ENCODE data around the gene ENOX1. TPM values are rescaled to one million over a fixed set of nuclear protein-coding genes. Genes with fewer than 3 reads are reported as not detected.
A peak's percentile ranks its signal among the peaks of the same experiment; 100 is the strongest.

Gene ENOX1
- total RNA-seq: 1 to 10 TPM; 1.5 to 7.7 TPM
- polyA plus RNA-seq: under 1 TPM; 0.33 to 0.70 TPM
- long read RNA-seq, donor 1: 0 reads
- long read RNA-seq, donor 2: 0 reads
- long read RNA-seq, donor 3: 0 reads
- long read RNA-seq, donor 4: 0 reads
- long read RNA-seq, donor 5: 0 reads

- ATAC-seq (ENCODE audit: insufficient read depth, low FRiP score): peak; percentile 43
- H3K4me3 ChIP-seq: peak within 1 kb of the TSS; percentile 52
- peak within 1 kb of the TSS in 1 of 2 donors; percentile 8 for H3K9ac ChIP-seq (ENCODE audit: insufficient read depth in 1 of 2, low read length in 2 of 2)
- H3K4me1 ChIP-seq (ENCODE audit: control insufficient read depth in 5 of 5, insufficient read depth in 5 of 5, low read length in 5 of 5): peaks cover 0 to 17% (median 6%) of the 10 kb centered on the region in 5 donors
- DNase-seq: peak; percentile 89 to 93 (median 91)
- H3K27me3 ChIP-seq (ENCODE audit: control insufficient read depth in 3 of 3, insufficient read depth in 3 of 3, low read length in 2 of 3): no peaks in the 10 kb centered on the region
- no peaks in the 10 kb centered on the region for H3K9me3 ChIP-seq (ENCODE audit: control insufficient read depth in 4 of 4, insufficient read depth in 3 of 4, low read length in 3 of 4)
- H3K27ac ChIP-seq (ENCODE audit: low read depth in 1 of 2, low read length in 1 of 2): peak within 1 kb of the TSS; percentile 65 to 82
- TF ChIP-seq, protein P1, sequence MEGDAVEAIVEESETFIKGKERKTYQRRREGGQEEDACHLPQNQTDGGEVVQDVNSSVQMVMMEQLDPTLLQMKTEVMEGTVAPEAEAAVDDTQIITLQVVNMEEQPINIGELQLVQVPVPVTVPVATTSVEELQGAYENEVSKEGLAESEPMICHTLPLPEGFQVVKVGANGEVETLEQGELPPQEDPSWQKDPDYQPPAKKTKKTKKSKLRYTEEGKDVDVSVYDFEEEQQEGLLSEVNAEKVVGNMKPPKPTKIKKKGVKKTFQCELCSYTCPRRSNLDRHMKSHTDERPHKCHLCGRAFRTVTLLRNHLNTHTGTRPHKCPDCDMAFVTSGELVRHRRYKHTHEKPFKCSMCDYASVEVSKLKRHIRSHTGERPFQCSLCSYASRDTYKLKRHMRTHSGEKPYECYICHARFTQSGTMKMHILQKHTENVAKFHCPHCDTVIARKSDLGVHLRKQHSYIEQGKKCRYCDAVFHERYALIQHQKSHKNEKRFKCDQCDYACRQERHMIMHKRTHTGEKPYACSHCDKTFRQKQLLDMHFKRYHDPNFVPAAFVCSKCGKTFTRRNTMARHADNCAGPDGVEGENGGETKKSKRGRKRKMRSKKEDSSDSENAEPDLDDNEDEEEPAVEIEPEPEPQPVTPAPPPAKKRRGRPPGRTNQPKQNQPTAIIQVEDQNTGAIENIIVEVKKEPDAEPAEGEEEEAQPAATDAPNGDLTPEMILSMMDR (IDR thresholded peaks at IDR 0.05; ENCODE audit: control extremely low read depth, extremely low read depth): no peak
- H3K36me3 ChIP-seq (ENCODE audit: control insufficient read depth in 4 of 4, insufficient read depth in 4 of 4, low read length in 4 of 4): no peaks in the 10 kb centered on the region
- 1% methylated on average over 62 to 93 of the region's 93 CpGs for WGBS, 2 donors
Observed at GRCh38 chr13:43786766-43787517, at the start of gene ENOX1. Gene ENOX1, minus strand, starts transcription at chr13:43786972.

- no peaks in the 10 kb centered on the region for H3K36me3 ChIP-seq (ENCODE audit: control insufficient read depth in 4 of 4, insufficient read depth in 4 of 4, low read length in 4 of 4)
- TF ChIP-seq, protein P1 (IDR thresholded peaks at IDR 0.05; ENCODE audit: control extremely low read depth, extremely low read depth): no peak
- H3K27me3 ChIP-seq (ENCODE audit: control insufficient read depth in 3 of 3, insufficient read depth in 3 of 3, low read length in 2 of 3): no peaks in the 10 kb centered on the region
- H3K9ac ChIP-seq (ENCODE audit: insufficient read depth in 1 of 2, low read length in 2 of 2): no peak overlapping the region
- WGBS, 2 donors: 76 to 95% methylated on average over 2 of the region's 2 CpGs
- no peaks in the 10 kb centered on the region for H3K4me1 ChIP-seq (ENCODE audit: control insufficient read depth in 5 of 5, insufficient read depth in 5 of 5, low read length in 5 of 5)
- no peak overlapping the region for H3K27ac ChIP-seq (ENCODE audit: low read depth in 1 of 2, low read length in 1 of 2)
- no peak overlapping the region for H3K4me3 ChIP-seq
- no peak for ATAC-seq (ENCODE audit: insufficient read depth, low FRiP score)
- no peak for DNase-seq
- no peaks in the 10 kb centered on the region for H3K9me3 ChIP-seq (ENCODE audit: control insufficient read depth in 4 of 4, insufficient read depth in 3 of 4, low read length in 3 of 4)
Observed at GRCh38 chr13:43835701-43836100, 48.9 kb upstream of the ENOX1 start.

GRCh38 chr13:43831088-43831487 lies 44.3 kb upstream of the ENOX1 start:
- ATAC-seq (ENCODE audit: insufficient read depth, low FRiP score) (no peak), DNase-seq (no peak)
- no peaks in the 10 kb centered on the region for H3K9me3 ChIP-seq (ENCODE audit: control insufficient read depth in 4 of 4, insufficient read depth in 3 of 4, low read length in 3 of 4)
- no peak overlapping the region for H3K4me3 ChIP-seq
- no peaks in the 10 kb centered on the region for H3K4me1 ChIP-seq (ENCODE audit: control insufficient read depth in 5 of 5, insufficient read depth in 5 of 5, low read length in 5 of 5)
- H3K27ac ChIP-seq (ENCODE audit: low read depth in 1 of 2, low read length in 1 of 2): no peak overlapping the region
- H3K27me3 ChIP-seq (ENCODE audit: control insufficient read depth in 3 of 3, insufficient read depth in 3 of 3, low read length in 2 of 3): no peaks in the 10 kb centered on the region
- TF ChIP-seq, protein P1 (IDR thresholded peaks at IDR 0.05; ENCODE audit: control extremely low read depth, extremely low read depth): no peak
- no peaks in the 10 kb centered on the region for H3K36me3 ChIP-seq (ENCODE audit: control insufficient read depth in 4 of 4, insufficient read depth in 4 of 4, low read length in 4 of 4)
- WGBS, 2 donors: 69 to 86% methylated on average over 2 of the region's 2 CpGs
- no peak overlapping the region for H3K9ac ChIP-seq (ENCODE audit: insufficient read depth in 1 of 2, low read length in 2 of 2)
